ENCODE results near the gene EVPL.

Gene EVPL

GRCh38 chr17:76018340-76018680 is 8.8 kb downstream of the EVPL start:
- no peak overlapping the region for H3K4me3 ChIP-seq (ENCODE audit: low read length)
- no peak for DNase-seq (ENCODE audit: low read depth)
- no peak for TF ChIP-seq CTCF (IDR thresholded peaks at IDR 0.05; ENCODE audit: insufficient read depth, low read depth, low read length, missing control alignments)

DNA sequence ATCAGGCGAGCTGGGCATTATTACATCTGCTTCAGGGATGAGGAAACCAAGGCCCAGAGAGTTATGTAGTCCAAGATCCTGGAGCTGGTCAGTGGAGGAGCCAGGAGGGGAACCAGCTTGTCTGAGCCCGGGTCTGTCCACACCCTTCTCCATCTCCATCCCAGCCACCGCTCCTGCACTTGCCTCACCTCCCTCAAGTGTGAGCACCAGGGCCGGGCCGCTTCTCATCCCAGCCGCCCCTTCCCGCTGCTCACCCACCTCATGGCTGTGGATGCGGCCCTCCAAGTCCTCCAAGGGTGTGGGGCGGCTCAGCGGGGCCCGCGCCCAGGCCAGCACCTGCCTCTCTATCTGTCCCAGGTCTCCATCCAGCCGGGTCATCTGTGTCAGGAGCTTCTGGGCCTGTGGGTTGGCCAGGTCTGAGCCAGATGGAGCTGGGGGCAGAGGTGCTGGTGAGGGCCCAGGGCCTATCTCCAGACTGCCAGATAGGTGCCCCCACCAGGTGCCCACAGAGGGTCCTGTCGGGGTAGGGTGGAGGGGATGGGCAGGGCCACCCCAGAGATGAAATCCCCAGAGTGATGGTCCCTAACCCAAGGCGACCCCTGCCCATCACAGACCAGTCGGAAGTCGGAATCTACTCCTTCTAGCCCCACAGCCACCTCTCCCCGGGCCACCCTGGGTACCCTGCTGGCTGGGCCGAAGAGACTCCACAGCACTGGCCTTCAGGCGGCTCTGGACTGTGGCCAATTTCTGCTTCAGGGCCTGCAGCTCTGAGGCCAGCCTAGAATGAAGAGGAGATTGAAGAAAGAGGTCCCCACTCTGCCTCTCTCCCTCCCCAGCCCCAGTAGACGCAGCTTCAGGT is 9.4 kb downstream of the EVPL start:
- no peak for DNase-seq (ENCODE audit: low read depth)
- no peak overlapping the region for H3K4me3 ChIP-seq (ENCODE audit: low read length)
- TF ChIP-seq CTCF (IDR thresholded peaks at IDR 0.05; ENCODE audit: insufficient read depth, low read depth, low read length, missing control alignments): no peak

GRCh38 chr17:76014925-76015261 is 12.2 kb downstream of the EVPL start:
- TF ChIP-seq CTCF (IDR thresholded peaks at IDR 0.05; ENCODE audit: insufficient read depth, low read depth, low read length, missing control alignments): no peak
- DNase-seq (ENCODE audit: low read depth): no peak
- H3K4me3 ChIP-seq (ENCODE audit: low read length): no peak overlapping the region

GRCh38 chr17:76014100-76014924 is 12.8 kb downstream of the EVPL start:
- DNase-seq (ENCODE audit: low read depth): peak; percentile 74
- H3K4me3 ChIP-seq (ENCODE audit: low read length): no peak overlapping the region
- TF ChIP-seq CTCF (IDR thresholded peaks at IDR 0.05; ENCODE audit: insufficient read depth, low read depth, low read length, missing control alignments): peak; percentile 88

DNA sequence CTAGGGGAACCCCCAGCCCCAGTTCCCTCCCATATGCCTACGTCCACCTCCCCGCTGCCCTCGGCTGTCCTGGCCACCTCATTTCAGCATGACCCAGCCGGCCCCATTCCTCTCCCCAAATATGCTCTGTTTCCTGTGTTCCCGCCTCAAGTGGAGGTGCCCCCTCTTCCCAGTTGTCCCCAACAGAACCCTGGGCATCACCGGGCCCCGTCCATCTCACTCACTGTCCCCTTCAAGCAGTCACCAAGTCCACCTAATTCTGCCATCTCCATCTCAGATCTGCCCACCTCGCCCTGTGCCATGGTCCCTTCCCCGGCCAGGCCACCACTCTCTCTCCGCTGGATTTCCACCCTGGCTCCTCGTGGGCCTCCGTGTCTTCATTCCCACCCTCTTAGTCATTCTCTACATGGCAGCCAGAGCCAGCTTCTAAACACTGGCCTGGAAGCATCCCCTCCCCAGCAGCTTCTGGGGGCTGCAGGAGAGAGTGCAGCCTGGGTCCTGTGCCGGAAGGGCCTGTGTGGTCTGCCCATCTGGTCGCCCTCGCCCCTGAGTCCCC is 13.7 kb downstream of the EVPL start:
- TF ChIP-seq CTCF (IDR thresholded peaks at IDR 0.05; ENCODE audit: insufficient read depth, low read depth, low read length, missing control alignments): no peak
- no peak for DNase-seq (ENCODE audit: low read depth)
- H3K4me3 ChIP-seq (ENCODE audit: low read length): no peak overlapping the region

DNA sequence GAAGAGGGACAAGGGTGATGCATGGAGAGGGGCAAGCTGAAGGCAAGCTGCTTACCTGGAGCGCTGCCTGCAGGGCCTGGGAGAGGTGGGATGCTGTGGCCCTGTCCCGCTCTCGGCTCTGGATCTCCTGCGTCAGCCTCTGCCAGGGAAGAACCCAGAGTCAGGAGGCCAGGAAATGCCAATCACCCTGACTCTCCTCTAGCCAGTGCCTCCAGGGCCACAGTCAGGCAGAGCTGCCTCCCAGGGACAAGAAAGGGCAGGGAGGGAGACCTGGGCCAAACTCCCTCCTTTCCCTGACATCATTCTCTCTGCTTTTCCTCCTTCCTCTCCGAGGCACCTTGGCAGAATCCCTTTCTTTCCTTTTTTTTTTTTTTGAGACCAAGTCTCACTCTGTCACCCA is 15.2 kb downstream of the EVPL start:
- TF ChIP-seq CTCF (IDR thresholded peaks at IDR 0.05; ENCODE audit: insufficient read depth, low read depth, low read length, missing control alignments): no peak
- H3K4me3 ChIP-seq (ENCODE audit: low read length): no peak overlapping the region
- no peak for DNase-seq (ENCODE audit: low read depth)

All from epithelial cell of esophagus (primary cell).